ENCODE measurements around the gene P2RY14. TPM values are rescaled to one million over a fixed set of nuclear protein-coding genes. Genes with fewer than 3 reads are reported as not detected.

The P2RY14 gene
- polyA plus RNA-seq (2013, experiment 1 of 2) = 0.41 TPM
- not detected for polyA plus RNA-seq (2013, experiment 2 of 2)

DNA sequence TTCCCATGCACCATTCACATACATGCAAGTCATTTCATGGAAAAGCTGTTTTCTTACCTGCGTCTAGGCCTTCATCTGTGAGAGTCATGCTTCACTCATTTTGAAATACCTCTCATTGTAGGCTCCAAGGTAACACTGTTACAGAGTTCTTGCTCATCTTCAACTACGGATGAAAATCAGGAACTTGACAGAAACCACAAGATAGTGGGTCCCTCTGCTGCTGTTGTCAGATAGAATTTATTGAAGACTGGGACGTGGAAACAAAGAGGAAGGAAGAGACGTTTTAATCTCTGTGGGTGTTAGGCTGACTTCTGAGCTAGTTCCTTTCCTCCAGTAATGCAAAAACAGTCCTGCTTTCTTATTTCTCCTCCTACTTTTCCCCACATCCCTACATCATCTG is at the start of gene P2RY14:
Gene P2RY14, minus strand, starts transcription at position 313 of the 400 bp plus-strand sequence. CDS start 64,226 bp downstream, outside the sequence.
- H3K4me1 ChIP-seq (ENCODE audit: control insufficient read depth, insufficient read depth, low read length, poor library complexity, severe bottlenecking) = no peaks in the 10 kb centered on the region
- H3K27ac ChIP-seq (ENCODE audit: low read depth, low read length, severe bottlenecking) = no peak within 1 kb of the TSS
- WGBS, 2 experiments (ENCODE audit: insufficient coverage in 2 of 2) = 82 to 100% methylated on average over 1 to 2 of the region's 4 CpGs
- no peaks in the 10 kb centered on the region for H3K36me3 ChIP-seq (ENCODE audit: control insufficient read depth, insufficient read depth, low read length)
- no peak within 1 kb of the TSS for H3K4me3 ChIP-seq (ENCODE audit: extremely low read depth, insufficient read depth, low read length, poor library complexity, severe bottlenecking)
- H3K9me3 ChIP-seq (ENCODE audit: control insufficient read depth, low read length) = no peaks in the 10 kb centered on the region

DNA sequence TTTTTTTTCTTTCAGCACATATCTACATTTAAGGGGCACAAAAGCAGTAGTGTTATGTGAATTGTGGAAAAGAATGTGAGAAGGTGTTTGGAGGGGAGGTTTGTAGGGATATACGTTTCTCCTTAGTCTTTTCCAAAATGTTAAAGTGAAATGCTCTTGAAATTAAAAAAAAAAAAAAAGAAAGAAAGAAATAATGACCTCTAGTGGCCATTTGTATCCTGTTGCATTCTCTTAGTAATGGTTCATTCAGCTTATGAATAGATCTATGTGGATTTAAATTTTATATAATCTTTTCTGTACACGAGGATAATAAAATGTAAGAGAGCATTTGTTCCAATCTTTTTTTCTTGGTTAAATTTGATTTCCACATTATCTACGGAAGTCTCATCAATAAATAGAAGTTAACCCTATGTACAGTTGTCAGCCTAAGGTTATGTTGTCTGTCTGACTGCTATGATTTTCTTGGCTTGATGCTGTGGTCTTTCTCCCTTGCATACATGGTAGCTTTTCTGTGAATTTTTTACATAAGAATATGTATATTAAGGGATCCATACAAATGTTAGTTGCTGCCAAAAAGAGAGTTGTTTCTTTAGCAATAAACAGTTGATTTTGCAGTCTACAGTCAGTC is 49.3 kb upstream of the P2RY14 start:
- Histone ChIP-seq H3K36me3 (ENCODE audit: control insufficient read depth, insufficient read depth, low read length) (no peaks in the 10 kb centered on the region), H3K4me3 (ENCODE audit: extremely low read depth, insufficient read depth, low read length, poor library complexity, severe bottlenecking) (no peak overlapping the region), H3K4me1 (ENCODE audit: control insufficient read depth, insufficient read depth, low read length, poor library complexity, severe bottlenecking) (no peaks in the 10 kb centered on the region), H3K9me3 (ENCODE audit: control insufficient read depth, low read length) (no peaks in the 10 kb centered on the region), H3K27ac (ENCODE audit: low read depth, low read length, severe bottlenecking) (no peak overlapping the region)
- WGBS, 2 experiments (ENCODE audit: insufficient coverage in 2 of 2) = no CpG with 5 or more reads among the region's 3 CpGs

DNA sequence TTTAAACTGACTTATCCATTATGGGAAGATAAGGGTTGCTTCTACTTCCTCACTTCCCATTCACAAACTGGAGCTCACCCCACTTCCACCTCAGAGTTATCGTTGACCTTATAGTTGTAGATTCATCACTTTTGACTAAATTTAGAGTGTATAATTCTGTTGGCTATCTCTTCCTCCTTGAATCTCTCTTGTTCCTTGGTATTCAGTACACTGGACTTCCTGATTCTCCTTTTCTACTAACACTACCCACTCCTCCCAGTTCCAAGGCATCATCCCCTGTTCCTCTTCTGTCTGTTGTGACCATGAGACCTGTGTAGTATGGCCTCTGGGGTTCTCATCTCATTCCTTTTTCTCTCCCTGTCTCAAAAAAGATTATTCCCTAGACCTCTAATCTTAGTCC is 44.2 kb upstream of the P2RY14 start:
- H3K4me1 ChIP-seq (ENCODE audit: control insufficient read depth, insufficient read depth, low read length, poor library complexity, severe bottlenecking) = peaks cover under 1% of the 10 kb centered on the region
- H3K36me3 ChIP-seq (ENCODE audit: control insufficient read depth, insufficient read depth, low read length) = no peaks in the 10 kb centered on the region
- no CpG with 5 or more reads among the region's 1 CpG for WGBS, 2 experiments (ENCODE audit: insufficient coverage in 2 of 2)
- H3K4me3 ChIP-seq (ENCODE audit: extremely low read depth, insufficient read depth, low read length, poor library complexity, severe bottlenecking) = no peak overlapping the region
- no peak overlapping the region for H3K27ac ChIP-seq (ENCODE audit: low read depth, low read length, severe bottlenecking)
- no peaks in the 10 kb centered on the region for H3K9me3 ChIP-seq (ENCODE audit: control insufficient read depth, low read length)

DNA sequence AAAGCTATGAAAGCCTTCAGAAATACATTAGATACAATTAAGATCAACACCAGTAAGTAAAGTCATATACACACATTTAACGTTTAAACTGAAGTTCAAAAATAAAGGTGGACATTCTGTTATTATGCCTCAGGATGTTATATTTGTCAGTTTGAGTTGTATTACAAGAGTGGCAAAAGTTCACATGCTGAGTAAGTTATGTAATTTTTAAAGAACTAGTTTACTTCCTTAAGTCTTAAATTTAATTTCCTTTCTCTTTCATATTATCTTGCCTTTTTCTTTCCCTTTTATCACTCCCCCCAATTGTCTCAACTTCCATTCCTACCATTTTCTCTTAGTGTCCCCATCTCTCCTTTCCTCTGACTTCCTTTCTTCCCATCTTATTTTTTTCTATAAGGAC is 43.2 kb upstream of the P2RY14 start:
- Histone ChIP-seq H3K4me1 (ENCODE audit: control insufficient read depth, insufficient read depth, low read length, poor library complexity, severe bottlenecking) (peaks cover 9% of the 10 kb centered on the region), H3K4me3 (ENCODE audit: extremely low read depth, insufficient read depth, low read length, poor library complexity, severe bottlenecking) (no peak overlapping the region), H3K9me3 (ENCODE audit: control insufficient read depth, low read length) (no peaks in the 10 kb centered on the region), H3K36me3 (ENCODE audit: control insufficient read depth, insufficient read depth, low read length) (no peaks in the 10 kb centered on the region), H3K27ac (ENCODE audit: low read depth, low read length, severe bottlenecking) (no peak overlapping the region)
- WGBS, 2 experiments (ENCODE audit: insufficient coverage in 2 of 2) = no CpG with 5 or more reads among the region's 1 CpG

DNA sequence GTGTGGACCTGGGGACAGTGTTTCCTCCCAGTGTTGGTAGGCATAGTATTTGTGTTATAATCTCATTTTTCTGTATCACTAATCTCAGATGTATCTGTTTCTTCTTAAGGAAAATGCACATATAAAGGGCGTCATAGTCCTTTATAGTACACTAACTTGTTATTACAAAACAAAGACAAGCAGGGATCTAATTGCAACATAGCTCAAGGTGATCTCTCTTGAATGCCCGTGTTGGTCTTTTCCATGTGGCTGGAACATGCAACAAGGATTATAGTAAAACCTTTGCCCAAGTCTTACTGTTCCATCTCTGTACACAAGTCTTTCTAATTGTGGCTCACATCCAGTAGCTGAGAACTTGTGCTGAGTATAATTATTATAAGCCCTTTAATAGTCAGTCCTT is 41.8 kb upstream of the P2RY14 start:
- Histone ChIP-seq H3K9me3 (ENCODE audit: control insufficient read depth, low read length) (no peaks in the 10 kb centered on the region), H3K36me3 (ENCODE audit: control insufficient read depth, insufficient read depth, low read length) (no peaks in the 10 kb centered on the region), H3K27ac (ENCODE audit: low read depth, low read length, severe bottlenecking) (no peak overlapping the region), H3K4me1 (ENCODE audit: control insufficient read depth, insufficient read depth, low read length, poor library complexity, severe bottlenecking) (peaks cover 13% of the 10 kb centered on the region), H3K4me3 (ENCODE audit: extremely low read depth, insufficient read depth, low read length, poor library complexity, severe bottlenecking) (no peak overlapping the region)
- 100% methylated on average over 1 of the region's 2 CpGs for WGBS, 2 experiments (ENCODE audit: insufficient coverage in 2 of 2)

DNA sequence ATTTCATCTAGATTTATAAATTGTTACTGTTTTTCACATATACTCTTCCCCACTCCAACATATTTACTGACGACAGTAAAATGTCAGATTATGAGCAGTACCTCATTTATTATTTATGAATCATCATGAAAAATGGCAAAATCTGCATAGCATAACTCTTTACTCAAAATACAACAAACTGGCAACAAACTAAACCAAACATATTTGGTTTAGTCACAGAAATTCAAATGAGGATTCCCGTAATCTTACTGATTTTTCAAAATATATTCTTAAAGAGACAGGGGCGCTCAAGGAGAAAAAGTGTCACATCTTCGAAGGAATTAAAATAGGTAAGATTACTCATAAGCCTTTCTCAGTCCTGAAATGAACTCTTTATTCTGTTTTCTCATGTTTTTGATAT is 41.3 kb upstream of the P2RY14 start:
- Histone ChIP-seq H3K4me1 (ENCODE audit: control insufficient read depth, insufficient read depth, low read length, poor library complexity, severe bottlenecking) (peaks cover 17% of the 10 kb centered on the region), H3K9me3 (ENCODE audit: control insufficient read depth, low read length) (no peaks in the 10 kb centered on the region), H3K36me3 (ENCODE audit: control insufficient read depth, insufficient read depth, low read length) (no peaks in the 10 kb centered on the region), H3K4me3 (ENCODE audit: extremely low read depth, insufficient read depth, low read length, poor library complexity, severe bottlenecking) (no peak overlapping the region), H3K27ac (ENCODE audit: low read depth, low read length, severe bottlenecking) (no peak overlapping the region)
- 100% methylated on average over 3 of the region's 4 CpGs; no CpG with 5 or more reads in 1 of the 2 experiments for WGBS, 2 experiments (ENCODE audit: insufficient coverage in 2 of 2)

DNA sequence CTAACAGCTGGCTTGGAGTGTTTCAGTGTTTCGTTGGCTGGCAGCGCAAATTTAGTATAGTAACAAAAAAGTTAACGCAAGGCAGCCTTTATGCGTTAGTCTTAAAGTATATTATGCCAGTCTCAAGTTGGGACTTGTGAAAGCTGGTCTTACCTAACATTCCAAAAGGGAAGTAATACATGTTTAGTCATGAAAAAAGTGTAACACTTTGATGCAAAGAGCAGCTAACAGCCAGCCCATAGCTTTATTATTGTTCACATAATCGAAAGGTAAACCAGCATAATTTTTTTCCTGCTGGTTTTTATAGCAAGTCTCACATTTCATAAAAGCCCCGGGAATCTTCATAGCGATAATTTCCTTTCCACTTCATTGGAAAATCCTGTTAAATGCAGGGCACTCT is 40.6 kb upstream of the P2RY14 start:
- H3K36me3 ChIP-seq (ENCODE audit: control insufficient read depth, insufficient read depth, low read length) = no peaks in the 10 kb centered on the region
- no peaks in the 10 kb centered on the region for H3K9me3 ChIP-seq (ENCODE audit: control insufficient read depth, low read length)
- no peak overlapping the region for H3K27ac ChIP-seq (ENCODE audit: low read depth, low read length, severe bottlenecking)
- peaks cover 17% of the 10 kb centered on the region for H3K4me1 ChIP-seq (ENCODE audit: control insufficient read depth, insufficient read depth, low read length, poor library complexity, severe bottlenecking)
- 88 to 95% methylated on average over 5 to 6 of the region's 7 CpGs for WGBS, 2 experiments (ENCODE audit: insufficient coverage in 2 of 2)
- H3K4me3 ChIP-seq (ENCODE audit: extremely low read depth, insufficient read depth, low read length, poor library complexity, severe bottlenecking) = no peak overlapping the region

DNA sequence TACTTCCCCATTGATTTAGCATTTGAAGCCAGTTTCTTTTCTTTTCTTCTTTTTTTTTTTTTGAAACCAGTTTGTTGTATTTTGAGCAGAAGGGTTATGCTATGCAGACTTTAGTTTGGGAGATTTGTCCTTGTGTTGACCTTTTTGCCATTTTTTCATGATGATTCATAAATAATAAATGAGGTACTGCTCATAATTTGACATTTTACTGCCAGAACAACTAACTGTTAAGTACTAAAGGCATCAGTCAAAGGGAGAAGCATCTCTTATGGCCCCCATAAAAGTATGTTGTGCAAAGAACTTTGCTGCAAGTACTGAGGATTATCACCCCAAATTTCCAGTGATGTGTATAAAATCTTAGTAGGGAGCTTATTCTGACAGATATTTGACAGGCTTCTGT is 40.0 kb upstream of the P2RY14 start:
- Histone ChIP-seq H3K27ac (ENCODE audit: low read depth, low read length, severe bottlenecking) (no peak overlapping the region), H3K4me1 (ENCODE audit: control insufficient read depth, insufficient read depth, low read length, poor library complexity, severe bottlenecking) (peaks cover 17% of the 10 kb centered on the region), H3K9me3 (ENCODE audit: control insufficient read depth, low read length) (no peaks in the 10 kb centered on the region), H3K4me3 (ENCODE audit: extremely low read depth, insufficient read depth, low read length, poor library complexity, severe bottlenecking) (no peak overlapping the region), H3K36me3 (ENCODE audit: control insufficient read depth, insufficient read depth, low read length) (no peaks in the 10 kb centered on the region)

DNA sequence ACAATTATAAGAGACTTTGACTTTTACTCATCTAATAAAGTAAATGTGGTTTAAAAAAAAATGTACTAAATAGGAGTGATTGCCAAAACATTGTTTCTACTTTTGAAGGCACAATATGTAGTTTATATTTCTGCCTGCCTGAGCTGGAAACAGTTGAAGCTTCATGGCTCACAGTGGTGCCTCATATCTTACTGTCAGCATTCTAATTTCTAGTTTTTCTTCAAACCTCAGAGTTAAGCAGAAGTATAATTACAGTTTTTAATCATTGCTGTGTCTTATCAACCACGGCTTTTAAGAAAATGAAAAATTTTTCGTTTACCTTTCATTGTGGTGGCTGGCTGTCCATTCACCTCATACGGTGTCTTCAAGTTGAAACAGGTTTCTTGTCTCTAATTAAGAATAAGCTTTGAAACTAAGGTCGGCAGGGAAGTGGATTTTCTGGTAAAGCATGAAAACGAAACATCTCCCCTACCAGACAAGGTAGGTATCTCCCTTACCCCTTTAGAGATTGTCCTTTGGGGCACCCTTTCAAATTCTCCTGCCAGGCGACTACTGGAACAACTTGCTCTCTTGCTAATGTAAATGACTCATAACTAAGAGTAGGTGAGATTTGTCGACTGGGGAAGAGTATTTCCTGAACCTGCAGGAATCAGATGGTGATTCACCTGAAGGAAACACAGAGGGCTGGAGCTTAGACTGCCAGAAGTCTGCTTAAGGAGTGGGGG is 38.1 kb upstream of the P2RY14 start, which contains the start of gene GPR87:
Gene GPR87, minus strand, starts transcription at position 554 of the 725 bp plus-strand sequence. CDS start 16,720 bp downstream, outside the sequence.
- Histone ChIP-seq H3K4me3 (ENCODE audit: extremely low read depth, insufficient read depth, low read length, poor library complexity, severe bottlenecking) (peak within 1 kb of the TSS; percentile 14), H3K27ac (ENCODE audit: low read depth, low read length, severe bottlenecking) (peak within 1 kb of the TSS; percentile 68), H3K4me1 (ENCODE audit: control insufficient read depth, insufficient read depth, low read length, poor library complexity, severe bottlenecking) (peaks cover 17% of the 10 kb centered on the region), H3K36me3 (ENCODE audit: control insufficient read depth, insufficient read depth, low read length) (no peaks in the 10 kb centered on the region), H3K9me3 (ENCODE audit: control insufficient read depth, low read length) (no peaks in the 10 kb centered on the region)
- WGBS, 2 experiments (ENCODE audit: insufficient coverage in 2 of 2) = 67 to 84% methylated on average over 2 to 4 of the region's 7 CpGs

DNA sequence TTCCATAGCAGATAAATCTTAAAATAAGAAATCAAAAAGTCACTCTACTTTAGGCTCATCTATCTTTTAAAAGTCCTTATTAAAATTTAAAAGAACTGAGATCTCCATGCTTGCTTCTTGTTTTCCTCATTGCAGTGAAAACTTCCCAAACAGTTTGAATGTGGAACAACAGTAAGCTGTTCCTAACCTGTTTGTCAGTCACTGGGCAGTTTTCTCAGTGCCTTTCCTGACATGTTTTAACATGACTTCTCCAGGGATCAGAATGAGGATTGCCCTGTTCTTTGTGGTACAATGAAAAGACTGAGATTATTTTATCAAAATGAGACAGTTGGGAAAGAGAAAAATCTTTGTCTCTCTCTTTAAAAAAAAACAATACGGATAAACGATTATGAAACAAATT is 37.5 kb upstream of the P2RY14 start:
- no peak overlapping the region for H3K4me3 ChIP-seq (ENCODE audit: extremely low read depth, insufficient read depth, low read length, poor library complexity, severe bottlenecking)
- no peaks in the 10 kb centered on the region for H3K36me3 ChIP-seq (ENCODE audit: control insufficient read depth, insufficient read depth, low read length)
- peak overlapping the region; percentile 68 for H3K27ac ChIP-seq (ENCODE audit: low read depth, low read length, severe bottlenecking)
- WGBS, 2 experiments (ENCODE audit: insufficient coverage in 2 of 2) = no CpG with 5 or more reads among the region's 2 CpGs
- peaks cover 17% of the 10 kb centered on the region for H3K4me1 ChIP-seq (ENCODE audit: control insufficient read depth, insufficient read depth, low read length, poor library complexity, severe bottlenecking)
- no peaks in the 10 kb centered on the region for H3K9me3 ChIP-seq (ENCODE audit: control insufficient read depth, low read length)

DNA sequence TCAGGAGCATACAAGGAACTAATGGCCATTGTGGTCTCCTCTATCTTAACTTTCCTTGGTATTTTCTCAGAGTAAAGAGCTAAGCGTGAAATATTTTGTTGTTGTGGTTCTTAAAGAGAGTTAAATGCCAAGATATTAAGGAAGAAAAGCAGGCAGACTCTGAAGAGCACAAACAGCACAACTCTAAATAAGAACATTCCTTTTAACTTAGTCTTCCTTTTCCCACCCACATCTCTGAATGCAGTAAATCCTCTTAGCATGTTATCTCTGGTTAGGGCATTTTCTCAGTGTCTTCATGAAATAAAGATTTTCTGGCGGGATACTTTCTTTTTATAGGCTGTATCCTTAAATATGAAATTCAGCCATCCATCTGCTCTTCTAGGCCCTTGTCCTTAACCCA is 36.8 kb upstream of the P2RY14 start:
- Histone ChIP-seq H3K27ac (ENCODE audit: low read depth, low read length, severe bottlenecking) (peak overlapping the region; percentile 68), H3K9me3 (ENCODE audit: control insufficient read depth, low read length) (no peaks in the 10 kb centered on the region), H3K4me3 (ENCODE audit: extremely low read depth, insufficient read depth, low read length, poor library complexity, severe bottlenecking) (no peak overlapping the region), H3K4me1 (ENCODE audit: control insufficient read depth, insufficient read depth, low read length, poor library complexity, severe bottlenecking) (peaks cover 17% of the 10 kb centered on the region), H3K36me3 (ENCODE audit: control insufficient read depth, insufficient read depth, low read length) (no peaks in the 10 kb centered on the region)
- 100% methylated on average over 1 of the region's 2 CpGs; no CpG with 5 or more reads in 1 of the 2 experiments for WGBS, 2 experiments (ENCODE audit: insufficient coverage in 2 of 2)

Measured in mesodermal cell (in vitro differentiated cells).